Caco-2 (cell line): ENCODE results near the gene MTCL3.
A peak's percentile ranks its signal among the peaks of the same experiment; 100 is the strongest.

Source experiments
- BruUV-seq: library from RNA; stranded (reverse); fragments of 400-500 nt; replicated peaks from 2 replicates; lab custom pipeline; 2021; lab: Mats Ljungman, UMichigan
- CTCF ChIA-PET: fragments of 300-600 bp; sonication (Branson Sonifier 250); formaldehyde crosslinking; loops from one replicate; lab custom pipeline; 2022; ENCODE audit warnings: antibody characterized with exemption; lab: Charles Lee
- POLR2A ChIA-PET: fragments of 300-600 bp; sonication (Branson Sonifier 250); formaldehyde crosslinking; loops from one replicate; lab custom pipeline; 2022; ENCODE audit warnings: antibody characterized with exemption; lab: Charles Lee
- DNase-seq, 2 experiments: peaks; one replicate each; pipeline versions ENCODE4 v3.0.0 to v3.0.0-alpha.2; 2020 to 2022
- H3K27me3 ChIP-seq: replicated peaks from 2 replicates; pipeline ENCODE4 v1.6.0; 2011; ENCODE audit warnings: low read length; ENCODE audit not compliant: control insufficient read depth, insufficient read depth
- H3K36me3 ChIP-seq: 2 replicates; pipeline ENCODE4 v1.5.1; 2011; ENCODE audit warnings: low read length; ENCODE audit not compliant: control insufficient read depth, insufficient read depth
- H3K4me1 ChIP-seq: fragments of 250-450 bp; sonication (Bioruptor Pico); 2 replicates; pipeline ENCODE4 v1.5.1; 2020; ENCODE audit warnings: mild to moderate bottlenecking
- H3K4me3 ChIP-seq: 2 replicates; pipeline ENCODE4 v1.5.1; 2011; ENCODE audit warnings: low read depth, mild to moderate bottlenecking, control low read depth, low read length
- H3K9me3 ChIP-seq: fragments of 250-450 bp; sonication (Bioruptor Pico); 2 replicates; pipeline ENCODE4 v1.5.1; 2020; ENCODE audit warnings: mild to moderate bottlenecking, moderate library complexity
- H3K27ac Mint-ChIP-seq: one replicate; pipeline ENCODE4 v1.8.0; 2022; ENCODE audit warnings: mixed read lengths; ENCODE audit not compliant: unreplicated experiment
- H3K27me3 Mint-ChIP-seq: one replicate; pipeline ENCODE4 v1.8.0; 2022; ENCODE audit warnings: mixed read lengths; ENCODE audit not compliant: insufficient read depth, unreplicated experiment
- H3K36me3 Mint-ChIP-seq: one replicate; pipeline ENCODE4 v1.8.0; 2022; ENCODE audit warnings: mild to moderate bottlenecking, mixed read lengths; ENCODE audit not compliant: insufficient read depth, unreplicated experiment
- H3K4me1 Mint-ChIP-seq: one replicate; pipeline ENCODE4 v1.8.0; 2022; ENCODE audit warnings: low read depth, mixed read lengths; ENCODE audit not compliant: unreplicated experiment
- H3K4me3 Mint-ChIP-seq: one replicate; pipeline ENCODE4 v1.8.0; 2022; ENCODE audit warnings: mild to moderate bottlenecking, moderate library complexity, mixed read lengths; ENCODE audit not compliant: unreplicated experiment
- H3K9me3 Mint-ChIP-seq: one replicate; pipeline ENCODE4 v1.8.0; 2022; ENCODE audit warnings: mixed read lengths; ENCODE audit not compliant: unreplicated experiment
- CTCF ChIP-seq, 2 experiments: fragments of 200-600 bp in 1 of 2; IDR thresholded peaks; 1 replicate in 1 of 2; 2 replicates in 1 of 2; pipeline versions ENCODE4 v1.5.1 to v1.8.0; 2011 to 2022; ENCODE audit warnings: antibody characterized with exemption in 1 of 2, control low read depth in 1 of 2, inconsistent platforms in 1 of 2, low read depth in 1 of 2, low read length in 1 of 2, mild to moderate bottlenecking in 1 of 2, moderate library complexity in 1 of 2; ENCODE audit not compliant: insufficient read depth in 1 of 2, severe bottlenecking in 1 of 2, unreplicated experiment in 1 of 2
- intact Hi-C: fragments of 100-400 bp; cut with micrococcal nuclease; formaldehyde crosslinking; loops from one replicate; pipeline ENCODE4 v1.10.0; 2022; ENCODE audit not compliant: unreplicated experiment

MTCL3 gene

GRCh38 chr6:127517693-127518092 lies 1.4 kb downstream of the MTCL3 start:
- no TSS peak for BruUV-seq
- peaks cover 1% of the 10 kb centered on the region; the same call in 1 of the 2 replicates for H3K27me3 ChIP-seq
- no peaks in the 10 kb centered on the region for H3K4me1 ChIP-seq
- H3K27me3 Mint-ChIP-seq: peaks cover 19% of the 10 kb centered on the region
- H3K4me3 ChIP-seq: no peak overlapping the region
- no peak overlapping the region for H3K27ac Mint-ChIP-seq
- no peak for DNase-seq
- no peaks in the 10 kb centered on the region for H3K9me3 Mint-ChIP-seq
- no peaks in the 10 kb centered on the region for H3K9me3 ChIP-seq
- POLR2A ChIA-PET: no interaction called here
- H3K36me3 ChIP-seq: no peaks in the 10 kb centered on the region
- no peak overlapping the region for H3K4me3 Mint-ChIP-seq
- TF ChIP-seq CTCF (IDR thresholded peaks at IDR 0.05; ENCODE audit: insufficient read depth in 1 of 2, low read depth in 1 of 2, low read length in 1 of 2, severe bottlenecking in 1 of 2, unreplicated experiment in 1 of 2): no peak
- CTCF ChIA-PET: no interaction called here
- no peaks in the 10 kb centered on the region for H3K4me1 Mint-ChIP-seq
- no peaks in the 10 kb centered on the region for H3K36me3 Mint-ChIP-seq
- intact Hi-C loops: no loop called here

DNA sequence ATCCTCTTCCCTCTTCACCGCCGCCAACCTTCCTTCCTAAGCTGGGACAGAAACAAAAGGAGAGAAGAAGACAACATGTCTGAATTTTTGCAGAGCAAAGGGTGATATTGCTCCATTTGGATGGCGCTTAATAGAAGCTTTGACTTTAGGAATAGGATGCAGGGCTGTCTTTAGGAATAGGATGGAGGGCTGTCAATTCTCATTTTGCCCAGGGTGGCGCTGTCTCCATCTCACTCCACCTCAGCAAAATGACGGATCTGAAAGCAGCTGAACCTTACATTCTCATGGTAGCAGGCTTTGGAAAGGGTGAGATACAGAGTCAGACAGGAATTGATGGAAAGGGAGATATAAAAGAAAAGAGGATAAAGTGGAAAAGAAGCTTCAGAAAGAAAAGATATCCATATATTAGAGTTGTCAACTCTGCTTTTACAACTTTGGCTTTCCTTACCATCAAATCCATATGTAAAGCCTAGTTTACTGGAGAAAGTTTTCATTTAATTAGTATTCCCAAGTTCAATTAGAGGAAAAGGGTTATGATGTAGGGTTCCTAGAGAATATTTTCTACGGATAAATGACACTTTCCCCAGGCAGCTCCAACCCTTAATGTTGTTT lies 2.4 kb downstream of the MTCL3 start:
- H3K27me3 Mint-ChIP-seq: peaks cover 18% of the 10 kb centered on the region
- H3K4me3 Mint-ChIP-seq: peak overlapping the region; percentile 73
- no peaks in the 10 kb centered on the region for H3K9me3 Mint-ChIP-seq
- CTCF ChIA-PET: interaction anchor here (0.9 to 1.1 kb wide), 2 partner anchors 96 to 211 kb away, joined by 3 read pairs; no protein-coding TSS in a partner anchor
- H3K4me1 Mint-ChIP-seq: no peaks in the 10 kb centered on the region
- peak in 1 of 2 experiments; percentile 48 for DNase-seq
- H3K27ac Mint-ChIP-seq: no peak overlapping the region
- BruUV-seq: no TSS peak
- no peaks in the 10 kb centered on the region for H3K36me3 Mint-ChIP-seq
- Histone ChIP-seq H3K27me3 (peaks cover 1% of the 10 kb centered on the region; the same call in 1 of the 2 replicates), H3K4me3 (peak overlapping the region; percentile 39), H3K36me3 (no peaks in the 10 kb centered on the region), H3K4me1 (no peaks in the 10 kb centered on the region), H3K9me3 (no peaks in the 10 kb centered on the region)
- intact Hi-C loops: no loop called here
- peak; percentile 69 to 71 for TF ChIP-seq CTCF (IDR thresholded peaks at IDR 0.05; ENCODE audit: insufficient read depth in 1 of 2, low read depth in 1 of 2, low read length in 1 of 2, severe bottlenecking in 1 of 2, unreplicated experiment in 1 of 2)
- POLR2A ChIA-PET: interaction anchor here (0.5 kb wide), 1 partner anchor 1729 kb away, joined by 3 read pairs; no protein-coding TSS in a partner anchor

GRCh38 chr6:127515794-127516661 lies 3.1 kb downstream of the MTCL3 start:
- Histone ChIP-seq H3K4me3 (peak overlapping the region; percentile 39), H3K9me3 (no peaks in the 10 kb centered on the region), H3K27me3 (peaks cover 1% of the 10 kb centered on the region; the same call in 1 of the 2 replicates), H3K4me1 (no peaks in the 10 kb centered on the region), H3K36me3 (no peaks in the 10 kb centered on the region)
- peak; percentile 63 to 78 for DNase-seq
- ChIA-PET CTCF (interaction anchor here (0.7 to 1.3 kb wide), 5 partner anchors 23 to 249 kb away, joined by 3 to 5 read pairs (median 3); partner anchors contain the start of gene RNF146), POLR2A (interaction anchor here (0.7 kb wide), 1 partner anchor 23 kb away, joined by 9 read pairs; no protein-coding TSS in a partner anchor)
- H3K4me3 Mint-ChIP-seq: peak overlapping the region; percentile 73
- no peaks in the 10 kb centered on the region for H3K4me1 Mint-ChIP-seq
- TF ChIP-seq CTCF (IDR thresholded peaks at IDR 0.05; ENCODE audit: insufficient read depth in 1 of 2, low read depth in 1 of 2, low read length in 1 of 2, severe bottlenecking in 1 of 2, unreplicated experiment in 1 of 2): no peak
- no peaks in the 10 kb centered on the region for H3K9me3 Mint-ChIP-seq
- intact Hi-C loops: no loop called here
- H3K27ac Mint-ChIP-seq: no peak overlapping the region
- H3K36me3 Mint-ChIP-seq: no peaks in the 10 kb centered on the region
- H3K27me3 Mint-ChIP-seq: peaks cover 16% of the 10 kb centered on the region
- no TSS peak for BruUV-seq
